Chondrocyte (in vitro differentiated cells): ENCODE results near the gene SMIM41. TPM values are rescaled to one million over a fixed set of nuclear protein-coding genes. Genes with fewer than 3 reads are reported as not detected.
A peak's percentile ranks its signal among the peaks of the same experiment; 100 is the strongest.

Source experiments
- DNase-seq: peaks from one replicate; pipeline ENCODE4 v3.0.0; 2021; ENCODE audit warnings: mixed read lengths, low spot score
- H3K27ac Mint-ChIP-seq: one replicate; pipeline ENCODE4 v1.8.0; 2021; ENCODE audit warnings: mild to moderate bottlenecking, moderate library complexity, mixed read lengths; ENCODE audit not compliant: unreplicated experiment
- H3K27me3 Mint-ChIP-seq: 2 replicates; pipeline ENCODE4 v1.8.0; 2021; ENCODE audit warnings: low read depth, mixed read lengths
- H3K36me3 Mint-ChIP-seq: 2 replicates; pipeline ENCODE4 v1.8.0; 2021; ENCODE audit warnings: low read depth, mixed read lengths
- H3K4me1 Mint-ChIP-seq: 2 replicates; pipeline ENCODE4 v1.8.0; 2021; ENCODE audit warnings: low read depth, mild to moderate bottlenecking, mixed read lengths
- H3K4me3 Mint-ChIP-seq: one replicate; pipeline ENCODE4 v1.8.0; 2021; ENCODE audit warnings: mild to moderate bottlenecking, moderate library complexity, mixed read lengths; ENCODE audit not compliant: unreplicated experiment
- H3K9me3 Mint-ChIP-seq: 2 replicates; pipeline ENCODE4 v1.8.0; 2021; ENCODE audit warnings: low read depth, mixed read lengths
- total RNA-seq: library from RNA; stranded (reverse); gene quantifications from 3 replicates; pipeline ENCODE4 v1.2.1, GENCODE V29; 2021
- TF ChIP-seq, protein P1 (sequence below): fragments of 200-600 bp; sonication (generic); IDR thresholded peaks from 2 replicates; pipeline ENCODE4 v1.5.0; 2021; ENCODE audit warnings: antibody characterized with exemption, mild to moderate bottlenecking, moderate library complexity

Gene SMIM41
- total RNA-seq, 1 donor from 2014 or later = not detected

DNA sequence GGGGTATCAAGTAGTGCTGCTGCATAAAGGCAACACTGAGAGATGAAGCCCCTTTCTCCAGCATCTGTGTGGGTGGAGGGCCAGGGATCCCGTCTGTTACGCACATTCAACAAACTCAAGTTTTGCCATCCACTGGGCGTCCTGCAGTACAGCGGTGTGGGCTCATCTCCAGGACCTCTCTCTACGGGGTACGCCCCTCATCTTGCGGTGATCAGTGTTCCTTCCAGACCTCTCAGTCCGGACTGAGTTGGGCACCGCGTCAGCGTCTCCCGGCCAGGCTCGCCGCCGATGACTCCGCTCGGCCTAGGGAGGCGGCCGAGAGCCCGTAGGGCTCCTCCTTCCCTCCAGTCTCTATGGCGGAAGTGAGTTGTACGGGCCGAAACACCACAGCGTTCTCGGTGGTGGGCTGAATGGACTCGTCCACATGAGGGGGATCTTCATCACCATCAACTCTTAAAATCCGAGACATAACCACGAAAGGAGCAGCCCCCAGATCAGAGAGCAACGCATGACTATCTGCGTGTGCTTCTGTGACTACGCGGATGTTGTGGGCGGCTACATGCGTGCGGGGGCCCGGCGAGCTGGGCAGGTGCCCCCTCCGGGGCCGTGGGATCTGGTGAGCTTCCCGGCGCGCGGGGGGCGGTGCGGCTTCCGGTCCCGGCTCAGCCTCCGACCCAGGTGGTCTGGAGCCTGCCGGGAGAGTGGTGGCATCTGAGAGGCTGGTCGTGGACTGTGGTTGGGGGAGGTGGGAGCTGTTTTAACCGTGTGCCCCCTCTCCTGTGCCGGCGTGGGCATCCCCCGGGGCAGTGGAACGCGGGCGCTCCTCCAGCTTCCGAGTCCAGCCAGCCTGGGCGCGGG is 9.9 kb upstream of the SMIM41 start, which contains the start of gene ATG101:
ATG101 (plus strand) TSS at position 652 of the 858 bp plus-strand sequence. CDS start 3,673 bp downstream, outside the sequence.
- H3K9me3 Mint-ChIP-seq = no peaks in the 10 kb centered on the region
- peaks cover 46% of the 10 kb centered on the region for H3K4me1 Mint-ChIP-seq
- peak within 1 kb of the TSS; percentile 97 for H3K27ac Mint-ChIP-seq
- peak within 1 kb of the TSS; percentile 96 for H3K4me3 Mint-ChIP-seq
- TF ChIP-seq, protein P1, sequence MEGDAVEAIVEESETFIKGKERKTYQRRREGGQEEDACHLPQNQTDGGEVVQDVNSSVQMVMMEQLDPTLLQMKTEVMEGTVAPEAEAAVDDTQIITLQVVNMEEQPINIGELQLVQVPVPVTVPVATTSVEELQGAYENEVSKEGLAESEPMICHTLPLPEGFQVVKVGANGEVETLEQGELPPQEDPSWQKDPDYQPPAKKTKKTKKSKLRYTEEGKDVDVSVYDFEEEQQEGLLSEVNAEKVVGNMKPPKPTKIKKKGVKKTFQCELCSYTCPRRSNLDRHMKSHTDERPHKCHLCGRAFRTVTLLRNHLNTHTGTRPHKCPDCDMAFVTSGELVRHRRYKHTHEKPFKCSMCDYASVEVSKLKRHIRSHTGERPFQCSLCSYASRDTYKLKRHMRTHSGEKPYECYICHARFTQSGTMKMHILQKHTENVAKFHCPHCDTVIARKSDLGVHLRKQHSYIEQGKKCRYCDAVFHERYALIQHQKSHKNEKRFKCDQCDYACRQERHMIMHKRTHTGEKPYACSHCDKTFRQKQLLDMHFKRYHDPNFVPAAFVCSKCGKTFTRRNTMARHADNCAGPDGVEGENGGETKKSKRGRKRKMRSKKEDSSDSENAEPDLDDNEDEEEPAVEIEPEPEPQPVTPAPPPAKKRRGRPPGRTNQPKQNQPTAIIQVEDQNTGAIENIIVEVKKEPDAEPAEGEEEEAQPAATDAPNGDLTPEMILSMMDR = peak; percentile 72
- peaks cover 2% of the 10 kb centered on the region for H3K27me3 Mint-ChIP-seq
- H3K36me3 Mint-ChIP-seq = peaks cover 15% of the 10 kb centered on the region
- peak; percentile 97 for DNase-seq

DNA sequence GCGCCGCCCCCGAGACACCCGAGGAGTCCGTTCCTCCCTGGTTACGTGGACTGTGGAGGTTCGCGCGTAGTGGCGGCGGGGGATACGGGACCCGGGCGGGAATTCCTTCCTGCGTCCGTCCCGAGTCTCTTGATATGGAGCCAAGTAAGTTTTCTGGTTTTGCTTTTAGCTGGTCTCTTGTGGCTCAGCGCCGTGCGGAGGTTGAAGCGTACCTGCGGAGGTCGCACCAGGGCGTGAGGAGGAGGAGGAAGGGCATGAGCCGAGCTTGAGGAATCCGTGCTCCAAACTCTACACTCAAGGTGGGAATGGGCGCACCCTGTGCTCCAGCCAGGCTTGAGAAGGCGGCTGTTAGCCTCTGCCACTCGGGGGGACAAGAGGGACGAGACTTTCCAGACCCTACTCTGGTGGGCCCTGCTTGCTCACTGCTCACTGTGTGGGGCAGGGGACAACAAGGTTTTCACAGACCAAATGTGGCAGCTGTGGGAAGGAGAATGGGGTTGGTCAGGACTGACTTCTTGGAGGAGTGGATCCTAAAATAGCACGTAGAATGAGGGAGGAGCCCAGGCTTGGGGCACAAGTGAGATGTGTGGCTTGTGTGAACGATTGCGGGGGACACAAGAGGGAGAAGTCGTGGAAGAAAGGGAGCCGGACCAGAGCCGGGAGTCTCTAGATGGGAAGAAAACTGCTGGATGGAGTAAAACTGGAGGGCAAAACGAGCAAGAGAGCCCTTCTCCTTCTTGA is 9.1 kb upstream of the SMIM41 start:
- Mint-ChIP-seq H3K27ac (peak overlapping the region; percentile 97), H3K9me3 (no peaks in the 10 kb centered on the region), H3K36me3 (peaks cover 20% of the 10 kb centered on the region), H3K27me3 (peaks cover 2% of the 10 kb centered on the region), H3K4me3 (peak overlapping the region; percentile 96), H3K4me1 (peaks cover 54% of the 10 kb centered on the region)
- TF ChIP-seq, protein P1 = no peak
- DNase-seq = no peak

DNA sequence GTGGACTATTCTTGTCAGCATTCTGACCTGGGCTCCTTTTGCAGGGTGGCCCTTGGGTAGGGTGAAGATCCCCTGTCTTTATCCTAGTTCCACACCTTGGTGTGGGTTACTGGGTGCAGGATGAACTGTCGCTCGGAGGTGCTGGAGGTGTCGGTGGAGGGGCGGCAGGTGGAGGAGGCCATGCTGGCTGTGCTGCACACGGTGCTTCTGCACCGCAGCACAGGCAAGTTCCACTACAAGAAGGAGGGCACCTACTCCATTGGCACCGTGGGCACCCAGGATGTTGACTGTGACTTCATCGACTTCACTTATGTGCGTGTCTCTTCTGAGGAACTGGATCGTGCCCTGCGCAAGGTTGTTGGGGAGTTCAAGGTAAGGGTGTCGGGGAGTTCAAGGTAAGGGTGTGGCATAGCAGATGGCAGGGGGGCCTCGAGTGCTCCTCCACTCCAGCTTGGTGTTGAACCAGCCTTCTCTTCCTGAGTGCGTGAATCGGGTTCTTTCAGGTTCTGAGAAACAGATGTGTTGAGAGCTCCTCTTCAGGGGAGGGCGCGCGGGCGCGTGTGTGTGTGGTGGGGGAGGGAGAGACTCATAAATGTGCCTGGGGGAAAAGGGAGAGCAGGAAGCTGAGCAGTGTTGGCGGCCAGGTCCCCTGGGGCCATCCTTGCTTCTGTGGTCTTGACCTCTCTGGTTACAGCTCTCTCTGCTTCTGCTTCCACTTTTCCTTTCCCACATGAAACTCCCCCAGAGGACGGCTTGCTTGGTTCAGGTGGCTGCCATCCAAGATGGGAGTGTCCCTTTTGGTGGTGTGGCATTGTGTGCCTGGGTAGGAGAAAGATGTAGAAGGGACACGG is 5.7 kb upstream of the SMIM41 start:
- TF ChIP-seq, protein P1 = no peak
- H3K4me1 Mint-ChIP-seq = peaks cover 54% of the 10 kb centered on the region
- no peak for DNase-seq
- H3K4me3 Mint-ChIP-seq = peak overlapping the region; percentile 35
- no peaks in the 10 kb centered on the region for H3K9me3 Mint-ChIP-seq
- H3K27ac Mint-ChIP-seq = peak overlapping the region; percentile 53
- peaks cover 35% of the 10 kb centered on the region for H3K36me3 Mint-ChIP-seq
- H3K27me3 Mint-ChIP-seq = no peaks in the 10 kb centered on the region

DNA sequence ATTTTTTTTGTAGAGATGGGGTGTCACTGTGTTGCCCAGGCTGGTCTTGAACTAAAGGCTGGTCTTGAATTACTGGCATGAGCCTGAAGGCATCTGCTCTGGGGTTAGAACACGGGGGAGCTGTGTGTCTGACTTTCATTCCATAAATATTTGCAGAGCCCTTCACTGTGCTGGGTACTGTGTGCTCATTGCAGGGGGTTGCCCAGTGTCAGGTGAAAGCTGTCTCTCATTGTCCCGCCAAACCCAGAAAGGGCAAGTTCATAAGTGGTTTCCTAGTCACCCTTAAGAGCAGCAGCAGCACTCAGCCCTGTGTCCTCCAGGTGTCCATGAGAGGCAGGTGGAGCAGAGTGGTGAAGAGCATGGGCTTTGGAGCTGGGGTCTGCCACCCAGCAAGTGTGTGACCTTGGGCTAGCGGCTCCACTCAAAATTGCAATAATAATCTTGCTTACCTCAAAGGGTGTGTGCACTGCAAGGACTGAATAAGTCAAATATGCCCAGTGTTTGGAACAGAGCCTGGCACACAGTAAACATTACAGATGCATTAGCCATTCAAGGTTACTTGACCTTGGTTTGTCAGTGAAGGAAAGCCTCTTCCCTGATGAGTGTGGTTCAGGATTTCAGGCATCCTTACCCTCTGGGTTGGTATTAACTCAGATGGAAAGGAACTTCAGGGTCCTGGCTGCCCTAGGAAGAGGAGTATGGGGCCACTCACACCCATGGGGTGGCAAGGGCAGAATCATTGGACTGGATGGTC is 4.4 kb upstream of the SMIM41 start:
- Mint-ChIP-seq H3K4me1 (peaks cover 46% of the 10 kb centered on the region), H3K27ac (no peak overlapping the region), H3K4me3 (no peak overlapping the region), H3K9me3 (no peaks in the 10 kb centered on the region), H3K36me3 (peaks cover 37% of the 10 kb centered on the region), H3K27me3 (no peaks in the 10 kb centered on the region)
- no peak for DNase-seq
- TF ChIP-seq, protein P1 = no peak
